Sciatic nerve (tissue), 2 donors: ENCODE results near the gene MOCS1. TPM values are rescaled to one million over a fixed set of nuclear protein-coding genes. Genes with fewer than 3 reads are reported as not detected.
A peak's percentile ranks its signal among the peaks of the same experiment; 100 is the strongest.

Source experiments
- ATAC-seq: fragments of 200-7000 bp; cut with Tn5 transposase; one replicate; pipeline ENCODE4 v1.9.1; 2020; ENCODE audit warnings: mild to moderate bottlenecking, moderate library complexity
- DNase-seq: peaks from one replicate; pipeline ENCODE4 v3.0.0-alpha.2; 2020; ENCODE audit warnings: low spot score
- intact Hi-C: fragments of 100-400 bp; cut with DNase I; formaldehyde crosslinking; loops from one replicate; pipeline ENCODE4 v1.14.2; 2022
- total RNA-seq: library from RNA; stranded (reverse); fragmentation: NEBNext Ultra II Directional; extraction: Animal tissue kit (Norgen Biotek cat#: 25700); gene quantifications from one replicate; pipeline ENCODE4 v1.2.1, GENCODE V29; 2021
- donor health status: DM: no; HTN: no; CAD: no.
- donor health status: DM: no; HTN: no; CAD: no.

The MOCS1 gene
- total RNA-seq, 1 donor from 2014 or later, result 37.3 TPM

- intact Hi-C loops, result no loop called here
- ATAC-seq (no peak), DNase-seq (no peak)
These were observed 7.1 kb downstream of the MOCS1 start for GRCh38 chr6:39927159-39927558.

DNA sequence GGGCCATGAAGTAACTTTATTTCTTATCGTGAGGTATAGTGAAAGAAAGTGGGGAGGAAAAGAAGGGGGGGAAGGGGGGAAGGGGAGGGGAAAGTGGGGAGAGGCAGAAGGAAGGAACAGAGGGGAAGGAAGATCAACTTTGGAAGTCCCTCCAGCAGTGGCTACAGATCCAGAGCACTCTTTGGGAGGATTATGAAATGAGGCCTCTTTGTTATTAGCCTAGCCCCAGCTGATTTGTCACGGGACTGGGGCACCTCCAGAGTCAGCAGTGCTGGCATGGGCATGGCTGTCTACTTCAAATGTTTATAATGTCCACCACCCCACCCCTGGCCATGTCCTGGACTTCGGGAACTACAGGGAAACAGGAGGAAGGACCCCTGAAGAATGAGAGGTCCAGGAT, 7.6 kb downstream of the MOCS1 start:
- peak; percentile 44 for ATAC-seq
- DNase-seq, result no peak
- intact Hi-C loops, result no loop called here

- intact Hi-C loops, result no loop called here
- no peak for DNase-seq
- no peak for ATAC-seq
These were observed 8.4 kb downstream of the MOCS1 start for GRCh38 chr6:39925931-39926290.

DNA sequence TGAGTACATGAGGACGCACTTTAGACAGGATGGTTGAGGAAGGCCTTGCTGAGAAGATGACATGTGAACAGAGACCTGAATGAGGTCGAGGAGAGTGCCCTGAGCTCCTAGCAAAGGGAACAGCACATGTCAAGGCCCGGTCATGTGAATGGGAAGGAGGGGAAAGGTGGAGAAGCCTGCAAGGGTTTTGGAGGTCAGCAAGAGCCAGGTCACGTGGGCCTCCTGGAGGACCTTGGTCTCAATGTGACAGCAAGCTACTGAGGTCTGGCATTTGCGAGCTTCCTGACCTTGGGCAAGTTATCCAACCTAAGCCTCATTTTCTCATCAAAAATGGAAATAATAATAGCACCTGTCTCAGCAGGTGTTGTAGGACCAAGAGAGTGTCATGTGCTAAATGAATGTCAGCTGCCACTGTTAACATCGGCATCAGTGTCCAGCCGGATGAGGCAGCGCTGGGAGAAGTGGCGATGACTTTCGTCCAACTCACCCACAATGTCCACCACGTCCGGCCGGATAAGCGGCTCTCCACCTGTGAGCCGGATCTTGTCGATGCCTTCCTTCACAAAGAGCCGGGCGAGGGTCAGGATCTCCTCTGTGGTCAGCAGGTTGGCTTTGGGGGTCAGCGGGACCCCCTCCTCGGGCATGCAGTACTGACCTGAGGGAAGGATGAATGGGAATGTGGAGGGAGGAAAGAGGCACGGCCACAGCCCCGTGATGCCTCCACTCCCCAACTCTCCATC, 8.9 kb downstream of the MOCS1 start:
- no peak for ATAC-seq
- intact Hi-C loops, result no loop called here

DNA sequence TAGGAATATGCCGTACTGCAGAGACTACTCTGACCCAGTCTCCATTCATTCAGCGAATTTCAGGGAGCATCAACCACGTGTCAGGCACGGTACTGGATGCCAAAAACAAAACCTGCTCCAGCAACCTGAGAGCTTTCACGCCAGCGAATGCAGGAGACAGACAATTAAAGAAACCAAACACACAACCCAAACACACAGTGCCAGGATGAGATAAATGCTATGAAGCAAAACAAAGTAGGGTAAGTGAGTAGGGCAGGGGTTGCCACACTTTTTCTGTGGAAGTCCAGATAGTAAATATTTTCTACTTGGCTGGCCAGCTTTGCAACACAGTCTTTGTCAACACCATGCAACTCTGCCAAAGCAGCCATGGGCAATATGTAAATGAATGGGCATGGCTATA, 10.0 kb downstream of the MOCS1 start:
- intact Hi-C loops, result no loop called here
- ATAC-seq (no peak), DNase-seq (no peak)

More for the DNA sequence above, 8.9 kb downstream of the MOCS1 start:
- DNase-seq, result no peak

DNA sequence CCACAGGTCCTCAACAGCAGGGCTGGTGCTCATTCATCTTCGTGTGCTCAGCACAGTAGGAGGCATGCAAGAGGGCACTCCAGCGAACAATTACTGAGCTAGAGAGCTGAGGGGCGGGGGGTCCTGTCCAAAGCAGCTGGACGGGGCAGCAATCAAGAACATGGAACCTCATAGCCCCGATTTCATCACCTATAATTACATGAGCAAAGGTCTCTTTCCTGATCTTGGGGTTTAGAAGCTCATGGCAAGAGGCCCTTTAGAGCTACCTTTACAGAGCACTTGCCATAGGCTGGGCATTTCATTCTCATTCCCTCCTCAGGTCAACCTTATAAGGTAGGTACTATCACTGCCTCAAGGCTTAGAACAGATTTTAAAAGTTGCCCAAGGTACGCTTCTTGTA, 10.4 kb downstream of the MOCS1 start:
- no peak for DNase-seq
- intact Hi-C loops, result no loop called here
- no peak for ATAC-seq

- peak; percentile 27 for ATAC-seq
- intact Hi-C loops, result no loop called here
These were observed 10.9 kb downstream of the MOCS1 start for GRCh38 chr6:39923394-39923793.

GRCh38 chr6:39922821-39923220, 11.4 kb downstream of the MOCS1 start:
- ATAC-seq (no peak), DNase-seq (no peak)
- intact Hi-C loops, result no loop called here

More at GRCh38 chr6:39923394-39923793, 10.9 kb downstream of the MOCS1 start:
- no peak for DNase-seq

- intact Hi-C loops, result no loop called here
- DNase-seq, result no peak
These were observed 14.1 kb downstream of the MOCS1 start for GRCh38 chr6:39920157-39920556.

GRCh38 chr6:39918831-39919230, 15.4 kb downstream of the MOCS1 start:
- ATAC-seq (no peak), DNase-seq (no peak)
- intact Hi-C loops, result no loop called here

More at GRCh38 chr6:39920157-39920556, 14.1 kb downstream of the MOCS1 start:
- no peak for ATAC-seq

DNA sequence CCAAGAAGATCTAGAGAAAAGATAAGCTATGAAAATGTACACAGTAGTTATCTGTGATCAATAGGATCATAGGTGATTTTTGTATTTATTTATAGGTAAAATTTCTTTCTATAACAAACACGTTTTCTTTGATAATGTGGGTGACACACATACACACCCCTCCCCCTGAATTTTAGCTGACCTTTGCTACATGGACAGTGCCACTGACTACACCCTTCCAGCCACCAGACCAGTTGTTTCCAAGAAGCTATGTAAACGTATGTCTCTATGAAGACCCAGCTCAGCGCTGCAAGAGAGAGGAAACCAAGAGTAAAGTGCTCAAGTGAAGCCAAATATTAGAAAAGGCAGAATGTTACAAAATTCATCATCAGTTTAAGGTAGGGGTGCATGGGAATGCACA, 16.3 kb downstream of the MOCS1 start:
- intact Hi-C loops, result no loop called here
- no peak for ATAC-seq
- DNase-seq, result no peak

DNA sequence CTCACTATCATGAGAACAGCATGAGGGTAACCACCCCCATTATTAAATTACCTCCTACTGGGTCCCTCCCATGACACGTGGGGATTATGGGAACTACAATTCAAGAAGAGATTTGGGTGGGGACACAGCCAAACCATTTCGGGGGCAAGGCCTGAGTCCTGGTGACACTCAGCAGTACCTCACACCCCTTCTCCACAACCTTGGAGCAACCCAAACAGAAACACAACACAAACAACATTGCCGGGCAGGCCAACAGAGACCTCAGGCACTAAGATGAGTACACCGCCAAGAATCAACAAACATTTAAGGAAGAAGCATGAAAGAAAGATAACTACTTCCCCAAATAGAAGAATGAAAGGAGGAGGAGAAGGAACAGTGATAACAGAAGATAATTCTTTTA, 16.9 kb downstream of the MOCS1 start:
- DNase-seq, result no peak
- no peak for ATAC-seq
- intact Hi-C loops, result no loop called here

GRCh38 chr6:39915866-39916265, 18.4 kb downstream of the MOCS1 start:
- intact Hi-C loops, result no loop called here
- no peak for DNase-seq
- no peak for ATAC-seq

DNA sequence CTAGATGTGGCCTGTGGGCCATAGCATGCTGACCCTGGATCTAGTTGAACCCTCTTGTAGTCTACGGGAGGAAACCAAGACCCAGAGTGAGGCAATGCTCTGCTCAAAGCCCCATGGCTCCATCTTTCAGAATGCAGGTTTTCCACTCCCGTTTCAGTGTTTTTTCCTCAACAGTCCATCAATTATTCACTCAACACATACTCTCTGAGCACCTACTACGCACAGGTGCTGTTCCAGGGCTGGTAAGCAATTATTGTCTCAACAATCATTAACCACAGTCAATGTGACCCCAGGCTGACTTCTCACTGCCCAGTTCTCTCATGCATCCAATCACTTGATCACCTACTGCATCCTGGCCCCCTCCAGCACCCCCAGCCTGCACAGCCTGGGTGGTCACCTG, 20.0 kb downstream of the MOCS1 start:
- intact Hi-C loops, result no loop called here
- DNase-seq, result no peak
- ATAC-seq, result no peak

GRCh38 chr6:39913391-39913916, 20.8 kb downstream of the MOCS1 start:
- DNase-seq, result no peak
- intact Hi-C loops, result no loop called here
- no peak for ATAC-seq

DNA sequence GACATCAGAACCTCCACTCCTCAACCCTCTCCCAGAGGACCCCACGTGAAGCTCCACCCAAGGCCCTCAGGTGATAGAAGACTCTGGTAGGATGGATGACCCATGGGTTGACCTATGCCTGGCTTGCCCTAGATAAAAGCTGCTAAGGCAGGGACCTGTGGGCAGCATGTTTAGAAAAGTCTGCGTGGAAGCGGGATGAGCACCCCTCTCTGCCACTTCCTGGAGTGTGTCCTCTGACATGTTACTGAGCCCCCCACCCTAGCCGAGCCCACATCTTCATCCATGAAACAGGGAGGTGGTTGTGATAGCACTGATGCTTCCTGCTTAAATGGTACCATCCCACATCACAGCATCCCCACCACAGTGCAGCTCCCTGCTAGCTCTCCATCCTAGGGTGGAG, 21.8 kb downstream of the MOCS1 start:
- DNase-seq (no peak), ATAC-seq (no peak)
- intact Hi-C loops, result no loop called here

- DNase-seq (peak; percentile 19), ATAC-seq (no peak)
- intact Hi-C loops, result no loop called here
These were observed 22.6 kb downstream of the MOCS1 start for GRCh38 chr6:39911513-39912125.

- ATAC-seq (no peak), DNase-seq (peak; percentile 26)
- intact Hi-C loops, result no loop called here
These were observed 23.5 kb downstream of the MOCS1 start for GRCh38 chr6:39910744-39911143.

- ATAC-seq, result no peak
- intact Hi-C loops, result no loop called here
- DNase-seq, result peak; percentile 10
These were observed 24.1 kb downstream of the MOCS1 start for GRCh38 chr6:39910164-39910563.

DNA sequence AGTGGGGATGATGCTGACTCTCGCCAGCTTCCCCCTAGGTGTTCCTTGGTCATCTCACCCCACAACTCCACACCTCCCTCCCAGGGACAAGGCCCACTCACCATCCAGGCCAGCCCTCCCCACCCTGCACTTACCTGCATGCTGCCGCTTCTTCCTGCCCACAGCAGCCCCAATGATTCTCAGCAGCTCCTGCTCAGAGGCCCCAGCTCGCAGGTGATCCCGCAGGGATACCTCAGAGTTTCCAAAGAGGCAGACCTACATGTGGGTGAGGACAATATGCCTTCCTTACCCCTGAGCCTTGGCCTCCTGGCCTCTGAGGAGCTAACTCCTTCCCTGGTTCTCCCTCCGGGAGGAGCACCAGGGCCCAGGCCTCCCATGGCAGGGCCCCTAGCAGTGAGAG, 24.6 kb downstream of the MOCS1 start:
- intact Hi-C loops, result no loop called here
- ATAC-seq, result no peak
- peak; percentile 34 for DNase-seq
